HUES6 (cell line): Measurements from ENCODE around the gene TRPM3.

ENCODE experiments used
- H3K27ac ChIP-seq: 2 replicates; pipeline ENCODE4 v1.7.0; 2013; ENCODE audit warnings: low read depth, mild to moderate bottlenecking, low read length, inconsistent platforms
- H3K27me3 ChIP-seq: 2 replicates; pipeline ENCODE4 v1.6.1; 2013; ENCODE audit warnings: low read length; ENCODE audit not compliant: control insufficient read depth, insufficient read depth
- H3K36me3 ChIP-seq: 2 replicates; pipeline ENCODE4 v1.6.1; 2013; ENCODE audit warnings: low read length; ENCODE audit not compliant: control insufficient read depth, insufficient read depth
- H3K4me1 ChIP-seq: 2 replicates; pipeline ENCODE4 v1.6.1; 2013; ENCODE audit warnings: low read length; ENCODE audit not compliant: control insufficient read depth, insufficient read depth
- H3K4me3 ChIP-seq: 2 replicates; pipeline ENCODE4 v1.5.1; 2013; ENCODE audit warnings: low read depth, low read length
- H3K9ac ChIP-seq: one replicate; pipeline ENCODE4 v1.6.1; 2013; ENCODE audit warnings: mild to moderate bottlenecking, low read length
- H3K9me3 ChIP-seq: 2 replicates; pipeline ENCODE4 v1.6.1; 2013; ENCODE audit warnings: low read depth, low read length; ENCODE audit not compliant: control insufficient read depth, insufficient read depth

TRPM3 gene

DNA sequence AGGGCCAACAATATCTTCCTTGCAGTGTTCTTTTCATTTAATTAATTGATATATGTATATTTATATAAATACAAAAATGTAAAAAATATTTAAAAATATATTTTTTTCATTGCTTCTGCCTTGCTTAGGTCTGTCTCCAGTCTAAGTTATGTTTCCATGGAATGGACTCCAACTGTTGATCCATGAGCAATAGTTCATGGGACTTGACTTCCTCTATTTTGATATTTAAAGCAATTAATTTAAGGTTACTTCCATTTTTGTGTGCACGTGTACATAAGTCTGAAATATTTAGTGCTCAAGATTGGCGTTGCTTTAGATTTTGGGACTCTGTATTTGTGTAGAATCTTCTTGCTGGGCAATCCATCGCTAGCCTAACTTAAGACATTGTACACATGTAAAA lies 551.6 kb downstream of the TRPM3 start:
- no peaks in the 10 kb centered on the region for H3K9me3 ChIP-seq
- no peaks in the 10 kb centered on the region for H3K27me3 ChIP-seq
- H3K36me3 ChIP-seq, result no peaks in the 10 kb centered on the region
- H3K9ac ChIP-seq, result no peak overlapping the region
- no peak overlapping the region for H3K4me3 ChIP-seq
- no peak overlapping the region for H3K27ac ChIP-seq
- peaks cover 6% of the 10 kb centered on the region; the same call in 1 of the 2 replicates for H3K4me1 ChIP-seq

DNA sequence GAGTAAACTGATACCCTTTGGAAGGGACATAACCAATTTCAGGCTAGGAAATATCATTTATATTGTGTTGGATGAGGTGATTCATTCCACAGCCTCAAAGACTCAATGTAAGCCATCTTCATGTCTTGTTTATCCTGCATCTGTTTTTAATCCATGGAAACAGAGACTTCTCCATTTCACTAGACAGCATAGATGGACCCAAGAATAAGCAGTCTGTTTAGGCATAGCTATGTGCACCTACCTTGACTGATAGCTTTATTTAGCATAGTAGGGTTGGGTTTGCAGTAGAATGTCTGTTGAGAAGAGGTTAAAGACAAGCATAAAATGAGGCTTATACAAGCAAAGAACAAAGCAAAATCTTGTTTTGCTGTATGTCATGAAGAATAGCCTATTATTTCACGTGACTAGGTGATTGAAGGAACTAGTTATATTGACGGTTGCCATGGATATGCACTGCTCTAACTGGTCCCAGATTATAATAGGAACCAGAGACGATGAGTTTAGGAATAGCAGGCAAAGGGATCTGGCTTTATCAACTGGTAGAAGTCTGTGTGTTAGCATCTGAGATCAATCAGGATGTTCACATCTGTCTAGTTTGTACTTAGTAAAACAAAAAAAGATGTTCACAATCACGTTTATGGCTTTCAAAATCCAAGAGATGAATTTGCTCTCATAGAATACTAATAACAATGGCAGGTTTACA lies 552.2 kb downstream of the TRPM3 start:
- Histone ChIP-seq H3K27me3 (no peaks in the 10 kb centered on the region), H3K9me3 (no peaks in the 10 kb centered on the region), H3K4me1 (peaks cover 6% of the 10 kb centered on the region; the same call in 1 of the 2 replicates), H3K9ac (no peak overlapping the region), H3K4me3 (no peak overlapping the region), H3K27ac (no peak overlapping the region), H3K36me3 (no peaks in the 10 kb centered on the region)

DNA sequence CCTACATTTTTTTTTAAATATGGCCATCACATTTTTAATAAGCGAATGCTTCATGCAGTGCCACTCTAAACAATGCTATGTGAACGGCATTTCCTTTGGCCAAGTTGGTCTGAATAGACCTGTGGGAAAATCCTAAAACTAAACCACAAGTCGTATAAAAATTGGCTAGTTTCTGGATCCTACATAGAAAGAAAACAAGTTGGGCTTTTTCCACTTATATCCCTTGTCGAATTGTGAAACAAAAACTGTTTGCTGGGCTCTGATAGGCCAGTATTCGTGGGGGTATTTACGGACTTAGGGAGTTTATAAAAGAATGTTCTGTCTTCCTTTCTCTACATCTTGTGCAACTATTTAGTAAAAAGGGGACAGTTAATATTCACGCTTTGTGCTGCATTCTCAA lies 553.9 kb downstream of the TRPM3 start:
- H3K9me3 ChIP-seq, result no peaks in the 10 kb centered on the region
- peaks cover 6% of the 10 kb centered on the region; the same call in 1 of the 2 replicates for H3K4me1 ChIP-seq
- no peak overlapping the region for H3K4me3 ChIP-seq
- no peak overlapping the region for H3K27ac ChIP-seq
- no peaks in the 10 kb centered on the region for H3K36me3 ChIP-seq
- H3K27me3 ChIP-seq, result no peaks in the 10 kb centered on the region
- no peak overlapping the region for H3K9ac ChIP-seq

DNA sequence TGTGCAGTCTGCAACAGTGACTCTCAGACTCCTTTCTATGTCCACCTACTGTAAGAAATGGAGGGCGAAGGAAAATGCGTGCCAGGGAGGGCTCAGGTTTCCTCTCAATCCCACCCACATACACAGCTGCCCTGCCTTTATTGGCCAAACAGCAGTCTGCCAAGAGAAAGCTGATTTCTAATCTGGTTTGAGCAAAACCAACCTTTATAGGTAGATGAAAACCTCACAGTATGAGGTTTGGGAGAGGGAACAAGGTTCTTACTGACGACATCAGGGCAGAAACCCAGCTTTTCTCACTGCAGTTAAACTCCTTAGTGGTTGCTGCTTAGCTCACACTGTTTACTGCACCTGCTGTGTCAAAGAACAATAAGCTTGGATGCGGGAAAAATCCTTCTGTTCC lies 554.7 kb downstream of the TRPM3 start:
- no peak overlapping the region for H3K9ac ChIP-seq
- H3K9me3 ChIP-seq, result no peaks in the 10 kb centered on the region
- no peaks in the 10 kb centered on the region for H3K36me3 ChIP-seq

DNA sequence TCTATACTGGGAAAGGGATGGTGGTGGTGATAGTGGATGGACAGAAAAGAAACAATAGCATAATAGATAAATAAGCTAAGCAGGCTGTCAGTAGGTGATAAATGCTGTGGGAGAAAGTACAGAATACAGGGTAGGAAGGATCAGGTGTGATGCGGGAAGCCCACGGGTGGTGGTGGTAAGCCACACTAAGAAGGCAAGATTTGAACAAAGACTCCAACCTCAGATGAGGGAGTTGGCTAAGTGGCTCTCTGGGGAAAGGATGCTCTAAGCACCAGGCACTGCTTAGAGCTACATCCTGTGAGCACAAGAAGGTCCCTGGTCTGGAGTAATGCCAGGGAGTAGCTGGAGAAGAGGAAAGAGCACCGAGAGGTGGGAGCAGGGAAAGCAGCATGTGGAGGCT lies 555.4 kb downstream of the TRPM3 start:
- Histone ChIP-seq H3K9ac (no peak overlapping the region), H3K4me1 (peaks cover 6% of the 10 kb centered on the region; the same call in 1 of the 2 replicates), H3K4me3 (no peak overlapping the region), H3K9me3 (no peaks in the 10 kb centered on the region), H3K27ac (no peak overlapping the region), H3K36me3 (no peaks in the 10 kb centered on the region), H3K27me3 (no peaks in the 10 kb centered on the region)

More for the DNA sequence above, 554.7 kb downstream of the TRPM3 start:
- no peak overlapping the region for H3K27ac ChIP-seq
- H3K4me1 ChIP-seq, result peaks cover 6% of the 10 kb centered on the region; the same call in 1 of the 2 replicates
- no peaks in the 10 kb centered on the region for H3K27me3 ChIP-seq
- no peak overlapping the region for H3K4me3 ChIP-seq

DNA sequence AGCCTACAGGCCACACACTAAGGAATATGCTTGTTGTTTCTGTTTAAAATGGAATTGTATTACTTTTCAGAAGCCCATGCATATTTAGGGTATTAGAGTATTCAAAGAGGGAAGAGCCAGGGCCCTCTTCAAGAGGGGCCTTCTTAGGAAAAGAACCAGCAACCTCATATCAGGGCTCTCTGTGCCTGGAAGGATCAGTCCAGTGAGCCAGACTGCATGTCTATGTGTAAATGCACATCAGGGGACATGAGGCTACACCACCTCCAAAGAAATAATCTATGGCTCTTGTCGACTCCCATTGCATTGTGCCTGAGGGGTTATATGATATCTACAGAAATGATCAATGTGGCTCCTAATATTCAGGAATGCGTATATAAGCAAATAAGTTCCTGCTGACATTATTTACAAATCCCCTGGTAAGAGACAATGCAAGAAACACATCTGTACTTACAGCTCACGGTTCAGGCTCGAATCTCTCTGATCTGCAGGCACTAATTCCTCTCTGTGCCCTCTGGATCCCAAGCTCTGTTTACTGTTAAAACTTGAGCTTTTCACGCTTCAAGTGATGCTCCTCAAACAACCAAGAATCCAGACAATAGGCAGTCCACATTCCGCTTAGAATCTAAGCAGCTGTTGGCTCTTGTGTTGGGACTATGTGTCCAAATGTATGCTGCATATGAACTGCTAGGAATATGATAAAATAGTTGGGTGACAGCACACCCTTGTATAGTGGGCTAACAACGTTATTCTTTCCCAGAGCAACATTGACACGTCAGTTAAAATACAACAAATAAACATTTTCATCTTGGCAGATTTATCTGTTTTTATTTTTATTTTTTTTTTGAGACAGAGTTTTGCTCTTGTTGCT lies 556.7 kb downstream of the TRPM3 start:
- Histone ChIP-seq H3K27me3 (no peaks in the 10 kb centered on the region), H3K9me3 (no peaks in the 10 kb centered on the region), H3K9ac (no peak overlapping the region), H3K36me3 (no peaks in the 10 kb centered on the region), H3K27ac (no peak overlapping the region), H3K4me3 (no peak overlapping the region), H3K4me1 (peaks cover 6% of the 10 kb centered on the region; the same call in 1 of the 2 replicates)

DNA sequence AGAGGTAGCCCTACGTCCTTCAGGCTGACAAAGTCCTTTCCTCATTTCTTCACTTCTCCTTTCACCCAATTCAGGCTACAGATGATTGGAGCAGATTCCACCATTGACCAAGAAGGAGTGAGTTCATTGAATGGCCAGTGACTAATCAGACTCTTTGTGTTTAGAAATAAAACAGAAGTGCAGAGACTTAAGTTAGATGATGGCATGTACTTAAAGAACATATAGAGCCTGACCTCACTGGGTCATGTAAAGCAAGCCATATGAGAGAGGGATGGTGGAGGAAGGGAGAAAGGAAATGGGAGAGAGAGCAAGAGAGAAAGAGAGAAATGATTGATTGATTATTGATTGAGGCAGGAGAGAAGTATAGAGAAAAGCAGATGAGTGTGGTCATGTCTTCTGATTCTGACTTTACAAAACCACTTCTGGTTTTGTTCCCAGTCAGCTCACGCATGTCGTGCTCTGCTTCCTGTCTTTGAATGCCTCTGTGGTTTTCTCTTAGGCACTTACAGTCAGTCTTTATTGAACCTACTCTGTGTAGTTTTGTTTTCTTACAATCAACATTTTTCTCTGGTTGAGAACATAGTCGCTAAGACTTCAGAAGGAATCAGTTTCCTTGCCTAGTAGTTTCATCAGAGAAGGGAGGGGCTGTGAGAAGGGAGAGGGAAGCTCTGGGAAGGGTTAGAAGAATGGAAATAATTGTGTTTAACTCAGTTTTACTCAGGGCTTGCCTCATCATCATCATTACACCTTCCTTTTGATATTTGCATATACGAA lies 557.8 kb downstream of the TRPM3 start:
- Histone ChIP-seq H3K36me3 (no peaks in the 10 kb centered on the region), H3K4me3 (no peak overlapping the region), H3K9ac (no peak overlapping the region), H3K9me3 (no peaks in the 10 kb centered on the region), H3K4me1 (peaks cover 6% of the 10 kb centered on the region; the same call in 1 of the 2 replicates), H3K27ac (no peak overlapping the region), H3K27me3 (no peaks in the 10 kb centered on the region)

DNA sequence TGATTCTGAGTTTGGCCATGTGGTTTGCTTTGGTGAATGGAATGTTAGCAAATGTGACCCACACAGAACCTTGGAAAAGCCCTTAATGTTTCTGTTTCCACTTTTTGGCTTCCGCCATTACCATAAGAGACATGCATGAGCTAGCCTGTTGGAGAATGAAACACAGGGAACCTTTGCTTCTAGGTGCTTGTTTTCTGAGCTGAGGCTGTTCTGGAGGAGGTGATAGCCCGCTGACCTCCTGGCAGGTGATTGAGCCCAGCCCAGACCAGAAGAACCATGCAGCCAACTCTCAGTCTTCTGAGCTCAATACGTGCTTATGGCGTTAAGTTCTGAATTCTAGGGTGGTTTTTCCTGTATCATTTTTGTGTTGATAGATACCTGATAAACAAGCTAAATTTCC lies 558.4 kb downstream of the TRPM3 start:
- Histone ChIP-seq H3K9ac (no peak overlapping the region), H3K4me3 (no peak overlapping the region), H3K9me3 (no peaks in the 10 kb centered on the region), H3K27ac (no peak overlapping the region), H3K36me3 (no peaks in the 10 kb centered on the region), H3K4me1 (peaks cover 6% of the 10 kb centered on the region; the same call in 1 of the 2 replicates), H3K27me3 (no peaks in the 10 kb centered on the region)

DNA sequence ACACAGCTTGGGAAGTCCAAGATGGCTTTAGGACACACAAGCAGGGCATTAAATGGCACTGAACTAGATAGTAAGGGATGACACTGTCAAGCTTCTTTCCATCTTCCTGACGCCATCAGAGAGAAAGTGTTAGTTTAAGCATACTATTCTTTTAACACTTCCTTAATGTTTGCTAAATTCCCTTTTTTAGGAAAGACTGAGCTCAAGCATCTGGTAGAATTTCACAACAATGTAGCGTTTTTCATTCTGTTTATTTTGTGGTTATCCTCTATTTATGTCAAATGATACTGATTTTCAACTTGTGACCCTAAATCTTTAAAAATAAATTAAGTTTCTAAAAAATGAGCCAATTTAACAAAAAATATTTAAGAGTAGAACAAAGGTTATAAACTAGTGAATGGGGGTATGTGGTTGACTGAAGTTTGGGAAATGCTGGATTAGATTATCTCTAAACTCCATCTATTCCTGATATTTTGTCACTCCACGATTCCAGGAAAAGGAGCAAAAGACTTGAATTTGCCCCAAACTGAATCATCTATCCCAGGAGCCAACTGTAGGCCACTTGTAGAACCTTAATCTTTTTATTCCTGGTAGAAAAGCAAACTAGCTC lies 559.5 kb downstream of the TRPM3 start:
- H3K9ac ChIP-seq, result no peak overlapping the region
- no peaks in the 10 kb centered on the region for H3K27me3 ChIP-seq
- H3K36me3 ChIP-seq, result no peaks in the 10 kb centered on the region
- H3K4me3 ChIP-seq, result no peak overlapping the region
- peaks cover 4% of the 10 kb centered on the region; the same call in 1 of the 2 replicates for H3K4me1 ChIP-seq
- no peaks in the 10 kb centered on the region for H3K9me3 ChIP-seq
- no peak overlapping the region for H3K27ac ChIP-seq

DNA sequence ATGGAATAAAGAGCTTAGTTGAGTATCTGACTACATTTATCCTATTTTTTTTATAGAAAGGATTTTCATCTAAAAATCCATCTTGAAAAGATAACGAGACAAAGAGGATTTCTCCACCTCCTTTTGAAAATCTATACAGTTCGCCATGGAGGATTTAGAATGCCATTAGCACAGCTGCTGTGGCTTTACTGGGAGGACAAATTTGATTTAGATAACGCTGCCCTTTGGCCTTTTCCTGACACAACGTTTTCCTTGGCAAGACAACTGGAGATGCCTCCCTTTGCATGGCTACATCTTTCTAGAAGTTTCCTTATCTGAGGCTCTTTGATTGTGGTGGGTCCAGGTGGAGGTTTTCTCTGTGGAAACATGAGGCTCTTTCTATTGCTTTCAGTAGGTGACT lies 560.3 kb downstream of the TRPM3 start:
- no peak overlapping the region for H3K4me3 ChIP-seq
- H3K4me1 ChIP-seq, result no peaks in the 10 kb centered on the region
- H3K9ac ChIP-seq, result no peak overlapping the region
- no peaks in the 10 kb centered on the region for H3K9me3 ChIP-seq
- no peak overlapping the region for H3K27ac ChIP-seq
- no peaks in the 10 kb centered on the region for H3K27me3 ChIP-seq
- no peaks in the 10 kb centered on the region for H3K36me3 ChIP-seq
